Bronchial epithelial cell (primary cell): ENCODE data around the gene FMN1. TPM values are rescaled to one million over a fixed set of nuclear protein-coding genes. Genes with fewer than 3 reads are reported as not detected.
A peak's percentile ranks its signal among the peaks of the same experiment; 100 is the strongest.

Experiments used
- DNase-seq: peaks from one replicate; pipeline ENCODE4 v3.0.0-alpha.2; 2010; ENCODE audit warnings: low read depth
- FAIRE-seq: peaks from 2 replicates; lab custom pipeline; 2011; peaks lifted over from hg19 to GRCh38; lab: Jason Lieb, UNC
- H3K27me3 ChIP-seq: 2 replicates; pipeline ENCODE4 v1.5.1; 2011; ENCODE audit warnings: low read length; ENCODE audit not compliant: control insufficient read depth, insufficient read depth
- H3K36me3 ChIP-seq: 2 replicates; pipeline ENCODE4 v1.5.1; 2011; ENCODE audit warnings: low read length; ENCODE audit not compliant: control insufficient read depth, insufficient read depth
- H3K4me3 ChIP-seq: 2 replicates; pipeline ENCODE4 v1.5.1; 2011; ENCODE audit warnings: mild to moderate bottlenecking, low read depth, low read length, control low read depth
- total RNA-seq: library from RNA; depleted of rRNA; stranded (reverse); fragments of >200 nt; gene quantifications from 2 replicates; pipeline ENCODE4 v1.2.1, GENCODE V29; 2014
- TF ChIP-seq, protein P1 (sequence below): IDR thresholded peaks from 2 replicates; pipeline ENCODE4 v1.5.1; 2011; ENCODE audit warnings: mild to moderate bottlenecking, moderate library complexity, low read length, control low read depth, inconsistent platforms; ENCODE audit not compliant: insufficient read depth, severe bottlenecking

FMN1 gene
- total RNA-seq, 1 donor from 2014 or later: 1.6 TPM

GRCh38 chr15:33242165-33242564, 47.7 kb upstream of the FMN1 start:
- DNase-seq (peak; percentile 100), FAIRE-seq (peak; percentile 95)
- TF ChIP-seq, protein P1, sequence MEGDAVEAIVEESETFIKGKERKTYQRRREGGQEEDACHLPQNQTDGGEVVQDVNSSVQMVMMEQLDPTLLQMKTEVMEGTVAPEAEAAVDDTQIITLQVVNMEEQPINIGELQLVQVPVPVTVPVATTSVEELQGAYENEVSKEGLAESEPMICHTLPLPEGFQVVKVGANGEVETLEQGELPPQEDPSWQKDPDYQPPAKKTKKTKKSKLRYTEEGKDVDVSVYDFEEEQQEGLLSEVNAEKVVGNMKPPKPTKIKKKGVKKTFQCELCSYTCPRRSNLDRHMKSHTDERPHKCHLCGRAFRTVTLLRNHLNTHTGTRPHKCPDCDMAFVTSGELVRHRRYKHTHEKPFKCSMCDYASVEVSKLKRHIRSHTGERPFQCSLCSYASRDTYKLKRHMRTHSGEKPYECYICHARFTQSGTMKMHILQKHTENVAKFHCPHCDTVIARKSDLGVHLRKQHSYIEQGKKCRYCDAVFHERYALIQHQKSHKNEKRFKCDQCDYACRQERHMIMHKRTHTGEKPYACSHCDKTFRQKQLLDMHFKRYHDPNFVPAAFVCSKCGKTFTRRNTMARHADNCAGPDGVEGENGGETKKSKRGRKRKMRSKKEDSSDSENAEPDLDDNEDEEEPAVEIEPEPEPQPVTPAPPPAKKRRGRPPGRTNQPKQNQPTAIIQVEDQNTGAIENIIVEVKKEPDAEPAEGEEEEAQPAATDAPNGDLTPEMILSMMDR: no peak
- no peaks in the 10 kb centered on the region for H3K36me3 ChIP-seq
- no peak overlapping the region for H3K4me3 ChIP-seq
- H3K27me3 ChIP-seq: no peaks in the 10 kb centered on the region

DNA sequence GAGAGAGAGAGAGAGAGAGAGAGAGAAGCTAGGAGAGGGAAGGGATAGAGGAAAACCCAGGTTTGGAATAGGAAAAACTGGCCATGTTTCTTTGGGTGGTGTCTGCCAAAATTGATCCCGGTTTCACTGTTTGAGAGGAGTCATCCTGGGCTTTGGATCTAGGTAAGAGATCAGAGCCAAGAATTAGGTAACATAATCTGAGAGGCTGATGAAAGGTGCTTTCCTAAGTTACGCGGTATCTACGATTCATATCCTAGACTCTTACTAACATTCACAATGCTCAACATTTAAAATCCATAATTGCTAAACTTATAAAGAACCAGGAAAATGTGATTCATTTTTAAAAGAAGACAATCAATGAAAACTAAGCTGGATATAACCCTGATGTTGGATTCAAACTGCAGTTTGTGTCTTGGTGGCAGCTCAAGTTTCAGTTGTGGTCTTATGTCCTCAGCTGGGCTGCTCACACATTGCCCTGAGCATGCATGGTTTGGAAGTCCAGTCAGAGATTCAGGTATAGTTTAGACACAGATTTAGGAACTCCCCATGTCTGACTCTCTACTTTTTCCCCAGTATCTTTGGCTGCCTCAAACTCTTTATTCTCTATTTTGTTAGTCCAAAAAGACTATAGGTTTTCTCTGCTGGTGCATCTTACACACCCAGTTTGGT, 42.5 kb upstream of the FMN1 start:
- Histone ChIP-seq H3K27me3 (no peaks in the 10 kb centered on the region), H3K4me3 (no peak overlapping the region), H3K36me3 (no peaks in the 10 kb centered on the region)
- peak; percentile 92 for DNase-seq
- FAIRE-seq: peak; percentile 72
- TF ChIP-seq, protein P1: no peak

DNA sequence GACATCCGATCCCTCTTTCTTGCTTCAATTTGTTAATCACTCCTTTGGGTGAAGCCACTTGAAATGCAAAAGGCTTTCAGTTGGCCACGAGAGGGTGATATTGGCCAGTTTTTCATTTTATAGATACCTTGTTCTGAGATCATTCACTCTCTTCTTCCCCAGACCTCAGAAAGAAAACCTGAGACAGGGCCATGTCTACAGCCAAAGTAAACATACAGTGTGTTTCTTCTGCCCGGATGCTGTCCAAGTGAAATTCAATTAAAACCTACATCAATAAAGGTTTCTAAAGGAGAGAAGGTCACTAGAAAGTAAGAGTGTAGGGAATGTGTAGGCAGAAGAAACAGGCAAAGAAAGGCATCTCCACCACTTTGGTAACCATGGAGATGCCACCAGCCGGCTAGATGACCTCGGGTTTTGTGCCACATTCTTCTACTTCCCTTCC, 39.5 kb upstream of the FMN1 start:
- peak; percentile 62 for FAIRE-seq

DNA sequence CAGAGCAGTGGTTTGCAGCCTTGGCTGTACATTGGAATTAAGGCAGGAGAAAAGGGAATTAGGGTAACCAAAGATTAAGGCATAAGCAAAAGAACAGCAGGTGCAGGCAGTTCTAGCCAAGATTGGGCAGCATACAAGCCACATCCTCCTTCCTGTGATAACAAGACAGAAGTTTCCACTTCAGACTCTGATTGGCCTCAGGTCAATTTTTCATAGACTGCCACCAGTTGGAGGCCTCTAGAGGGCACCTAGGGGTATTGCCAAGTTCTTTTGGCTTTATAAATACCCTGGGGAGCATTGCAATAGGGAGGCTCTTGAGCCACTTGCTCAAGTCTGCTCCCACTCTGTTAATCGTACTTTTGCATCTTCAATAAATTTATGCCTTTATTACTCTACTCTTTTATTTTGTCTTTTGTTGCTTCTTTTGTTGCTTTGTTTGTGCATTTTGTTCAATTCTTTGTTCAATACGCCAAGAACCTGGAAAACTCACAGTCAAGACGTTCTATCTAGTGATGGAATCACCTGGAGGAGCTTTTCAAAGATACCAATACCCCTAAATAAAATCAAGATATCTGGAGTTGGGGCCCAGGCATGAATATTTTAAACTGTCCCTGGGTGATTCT, 32.2 kb upstream of the FMN1 start:
- TF ChIP-seq, protein P1: peak; percentile 66
- H3K4me3 ChIP-seq: no peak overlapping the region
- DNase-seq (peak; percentile 75), FAIRE-seq (no peak)
- H3K27me3 ChIP-seq: no peaks in the 10 kb centered on the region
- no peaks in the 10 kb centered on the region for H3K36me3 ChIP-seq

More for the DNA sequence above, 39.5 kb upstream of the FMN1 start:
- TF ChIP-seq, protein P1: peak; percentile 55
- peak; percentile 64 for DNase-seq
- H3K36me3 ChIP-seq: no peaks in the 10 kb centered on the region
- no peaks in the 10 kb centered on the region for H3K27me3 ChIP-seq
- no peak overlapping the region for H3K4me3 ChIP-seq

DNA sequence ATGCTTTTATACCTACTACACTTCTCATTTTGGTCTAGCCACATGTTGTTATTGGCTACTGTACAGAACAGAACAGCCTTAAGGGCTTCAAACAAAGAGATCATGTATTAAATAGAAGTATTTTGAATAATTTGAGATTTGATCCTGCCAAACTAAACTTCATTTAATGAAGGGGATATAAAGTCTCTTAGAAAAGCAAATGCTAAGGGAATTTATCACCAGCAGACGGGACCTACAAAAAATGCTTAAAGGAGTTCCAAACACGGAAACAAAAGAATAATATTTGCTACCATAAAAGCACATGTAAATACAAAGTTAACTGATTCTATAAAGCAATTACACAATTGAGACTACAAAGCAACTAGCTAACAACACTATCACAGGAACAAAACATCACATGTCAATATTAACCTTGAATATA, 23.6 kb upstream of the FMN1 start:
- no peaks in the 10 kb centered on the region for H3K36me3 ChIP-seq
- H3K4me3 ChIP-seq: no peak overlapping the region
- no peaks in the 10 kb centered on the region for H3K27me3 ChIP-seq
- FAIRE-seq: no peak
- no peak for DNase-seq
- TF ChIP-seq, protein P1: no peak
